Esophagus muscularis mucosa (tissue), 4 donors: ENCODE data around the gene MRGPRX2. TPM values are rescaled to one million over a fixed set of nuclear protein-coding genes. Genes with fewer than 3 reads are reported as not detected.

ENCODE experiments used
- DNase-seq: peaks from one replicate; pipeline ENCODE4 v3.0.0-alpha.2; 2017; ENCODE audit errors: extremely low spot score
- H3K27ac ChIP-seq, 4 donors: fragments of 200-600 bp; sonication (generic); replicated peaks in 1 of 4; 1 replicate in 3 of 4; 2 replicates in 1 of 4; pipeline ENCODE4 v1.5.1; 2016 to 2019; ENCODE audit warnings: mild to moderate bottlenecking in 1 of 4
- H3K27me3 ChIP-seq, 4 donors: fragments of 200-600 bp; sonication (generic); one replicate each; pipeline versions ENCODE4 v1.5.1 to v1.6.0; 2016 to 2019
- H3K36me3 ChIP-seq, 4 donors: fragments of 200-600 bp; sonication (generic); one replicate each; pipeline ENCODE4 v1.5.1; 2016 to 2019
- H3K4me1 ChIP-seq, 4 donors: fragments of 200-600 bp; sonication (generic); one replicate each; pipeline ENCODE4 v1.5.1; 2016 to 2019
- H3K4me3 ChIP-seq, 4 donors: fragments of 200-600 bp; sonication (generic); 1 replicate in 2 of 4; 2 replicates in 2 of 4; pipeline ENCODE4 v1.5.1; 2016 to 2019; ENCODE audit warnings: mild to moderate bottlenecking in 4 of 4, moderate library complexity in 1 of 4
- H3K9me3 ChIP-seq, 4 donors: fragments of 200-600 bp; sonication (generic); 1 replicate in 3 of 4; 2 replicates in 1 of 4; pipeline ENCODE4 v1.5.1; 2016 to 2019
- EP300 ChIP-seq: sonication (generic); formaldehyde crosslinking; IDR thresholded peaks from one replicate; pipeline ENCODE4 v1.6.1; 2017; ENCODE audit warnings: antibody characterized with exemption
- POLR2A ChIP-seq: fragments of 450-650 bp; IDR thresholded peaks from one replicate; pipeline ENCODE4 v1.6.1; 2017; ENCODE audit warnings: antibody characterized with exemption, moderate library complexity, mild to moderate bottlenecking, low read depth
- POLR2AphosphoS5 ChIP-seq, 2 donors: sonication (generic); formaldehyde crosslinking; IDR thresholded peaks; one replicate each; pipeline ENCODE4 v1.6.1; 2017; ENCODE audit warnings: antibody characterized with exemption in 2 of 2
- WGBS: methylation state at CpG from one replicate; pipeline ENCODE4 v1.1.5; 2018; 5-methylcytosine and 5-hydroxymethylcytosine counted together
- intact Hi-C: fragments of 100-400 bp; cut with DNase I; formaldehyde crosslinking; loops from one replicate; pipeline ENCODE4 v1.15.1; 2023
- total RNA-seq, 4 donors: library from RNA; depleted of rRNA; stranded (reverse); fragments of >200 nt; gene quantifications; one replicate each; pipeline versions ENCODE4 v1.1.0 to v1.2.1, GENCODE V29; 2016
- TF ChIP-seq, protein P1 (sequence below), 3 experiments: fragments of 200-600 bp in 2 of 3; fragments of 450-650 bp in 1 of 3; sonication (generic) in 2 of 3; IDR thresholded peaks; one replicate each; pipeline ENCODE4 v1.5.1; 2017 to 2019; ENCODE audit warnings: antibody characterized with exemption in 3 of 3, mild to moderate bottlenecking in 2 of 3, moderate library complexity in 1 of 3

MRGPRX2 gene
- total RNA-seq, 4 donors from 2014 or later = 0.23 to 0.83 (median 0.83) TPM; not detected in 1

DNA sequence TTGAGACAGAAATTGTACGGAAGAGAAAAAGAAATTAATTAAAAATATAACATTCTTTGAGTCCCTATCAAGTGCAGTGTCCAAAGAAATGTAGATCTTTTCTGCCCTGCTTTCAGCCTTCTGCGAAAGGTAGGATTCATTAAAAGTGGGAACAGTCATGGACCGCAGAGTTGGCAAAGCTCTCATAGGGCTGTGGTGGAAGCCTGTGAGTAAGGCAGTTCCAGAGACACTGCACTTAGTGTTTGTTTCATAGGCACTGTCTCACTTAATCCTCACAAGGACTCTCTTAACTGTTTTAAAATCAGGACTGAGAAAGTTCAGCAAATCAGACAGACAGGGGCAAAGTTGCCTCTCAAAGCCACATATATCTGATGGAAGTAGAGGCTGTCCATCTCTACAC lies 5.5 kb downstream of the MRGPRX2 start:
- Histone ChIP-seq H3K9me3 (peaks cover 0 to 15% (median 0%) of the 10 kb centered on the region in 4 donors), H3K4me3 (no peak overlapping the region), H3K27ac (no peak overlapping the region), H3K36me3 (no peaks in the 10 kb centered on the region), H3K4me1 (no peaks in the 10 kb centered on the region), H3K27me3 (no peaks in the 10 kb centered on the region)
- no peak for DNase-seq
- TF ChIP-seq POLR2AphosphoS5 (IDR thresholded peaks at IDR 0.05) = no peak
- TF ChIP-seq EP300 = no peak
- TF ChIP-seq POLR2A = no peak
- TF ChIP-seq, protein P1, sequence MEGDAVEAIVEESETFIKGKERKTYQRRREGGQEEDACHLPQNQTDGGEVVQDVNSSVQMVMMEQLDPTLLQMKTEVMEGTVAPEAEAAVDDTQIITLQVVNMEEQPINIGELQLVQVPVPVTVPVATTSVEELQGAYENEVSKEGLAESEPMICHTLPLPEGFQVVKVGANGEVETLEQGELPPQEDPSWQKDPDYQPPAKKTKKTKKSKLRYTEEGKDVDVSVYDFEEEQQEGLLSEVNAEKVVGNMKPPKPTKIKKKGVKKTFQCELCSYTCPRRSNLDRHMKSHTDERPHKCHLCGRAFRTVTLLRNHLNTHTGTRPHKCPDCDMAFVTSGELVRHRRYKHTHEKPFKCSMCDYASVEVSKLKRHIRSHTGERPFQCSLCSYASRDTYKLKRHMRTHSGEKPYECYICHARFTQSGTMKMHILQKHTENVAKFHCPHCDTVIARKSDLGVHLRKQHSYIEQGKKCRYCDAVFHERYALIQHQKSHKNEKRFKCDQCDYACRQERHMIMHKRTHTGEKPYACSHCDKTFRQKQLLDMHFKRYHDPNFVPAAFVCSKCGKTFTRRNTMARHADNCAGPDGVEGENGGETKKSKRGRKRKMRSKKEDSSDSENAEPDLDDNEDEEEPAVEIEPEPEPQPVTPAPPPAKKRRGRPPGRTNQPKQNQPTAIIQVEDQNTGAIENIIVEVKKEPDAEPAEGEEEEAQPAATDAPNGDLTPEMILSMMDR (IDR thresholded peaks at IDR 0.05) = no peak
- WGBS = 78% methylated on average over 3 of the region's 3 CpGs
- intact Hi-C loops = no loop called here

DNA sequence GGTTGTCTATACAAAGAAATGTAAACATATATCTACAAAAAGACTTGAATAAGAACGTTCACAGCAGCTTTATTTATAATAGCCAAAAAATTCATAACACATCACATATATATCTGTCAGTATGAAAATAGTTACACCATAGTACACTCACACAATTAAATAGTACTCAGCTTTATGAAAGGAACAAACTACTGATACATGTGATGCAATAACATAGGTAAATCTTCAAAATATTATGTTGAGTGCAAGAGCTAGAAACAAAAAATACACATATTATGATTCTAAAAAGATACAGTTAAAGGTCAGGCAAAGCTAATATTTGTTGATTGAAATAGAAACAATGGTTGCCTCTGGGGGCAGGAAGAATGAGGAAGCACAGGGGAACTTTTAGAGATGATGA lies 6.6 kb downstream of the MRGPRX2 start:
- H3K4me1 ChIP-seq = no peaks in the 10 kb centered on the region
- H3K4me3 ChIP-seq = no peak overlapping the region
- peaks cover 0 to 15% (median 0%) of the 10 kb centered on the region in 4 donors for H3K9me3 ChIP-seq
- no peaks in the 10 kb centered on the region for H3K27me3 ChIP-seq
- H3K36me3 ChIP-seq = no peaks in the 10 kb centered on the region
- intact Hi-C loops = no loop called here
- H3K27ac ChIP-seq = no peak overlapping the region
- WGBS = 34% methylated on average over 1 of the region's 1 CpG
- DNase-seq = no peak
- no peak for TF ChIP-seq POLR2A
- no peak for TF ChIP-seq EP300
- TF ChIP-seq POLR2AphosphoS5 (IDR thresholded peaks at IDR 0.05) = no peak
- TF ChIP-seq, protein P1 (IDR thresholded peaks at IDR 0.05) = no peak

DNA sequence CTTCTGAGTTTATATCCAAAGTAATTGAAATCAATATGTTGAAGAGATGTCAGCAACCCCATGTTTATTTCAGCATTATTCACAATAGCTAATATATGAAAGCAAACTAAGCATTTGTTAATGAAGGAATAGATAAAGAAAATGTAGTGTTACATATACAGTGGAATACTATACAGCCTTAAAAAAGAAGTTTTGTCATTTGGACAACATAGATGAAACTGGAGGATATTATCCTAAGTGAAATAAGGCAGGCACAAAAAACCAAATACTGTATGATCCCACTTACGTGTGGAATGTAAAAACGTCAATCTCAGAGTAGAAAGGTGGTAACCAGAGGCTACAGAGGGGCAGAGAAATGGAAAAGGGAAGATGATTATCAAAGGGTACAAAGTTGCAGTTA lies 10.2 kb downstream of the MRGPRX2 start:
- no peaks in the 10 kb centered on the region for H3K36me3 ChIP-seq
- no peak for TF ChIP-seq POLR2A
- TF ChIP-seq POLR2AphosphoS5 (IDR thresholded peaks at IDR 0.05) = no peak
- TF ChIP-seq, protein P1 (IDR thresholded peaks at IDR 0.05) = no peak
- no peak for TF ChIP-seq EP300
- WGBS = 66% methylated on average over 2 of the region's 2 CpGs

DNA sequence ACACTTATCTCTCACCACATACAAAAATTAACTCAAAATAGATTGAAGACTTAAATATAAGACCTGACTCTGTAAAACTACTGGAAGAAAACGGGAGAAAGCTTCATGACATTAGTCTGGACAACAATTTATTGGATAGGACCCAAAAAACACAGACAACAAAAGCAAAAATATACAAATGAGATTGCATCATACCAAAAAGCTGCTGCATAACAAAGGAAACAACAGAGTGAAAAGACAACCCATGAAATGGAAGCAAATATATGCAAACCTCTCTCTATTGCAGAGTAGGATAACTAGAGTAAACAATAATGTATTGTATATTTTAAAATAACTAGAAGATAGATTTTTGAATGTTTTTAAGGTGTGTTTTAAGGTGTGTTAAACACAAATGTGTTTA lies 11.2 kb downstream of the MRGPRX2 start:
- H3K4me1 ChIP-seq = no peaks in the 10 kb centered on the region
- 32% methylated on average over 1 of the region's 1 CpG for WGBS
- intact Hi-C loops = no loop called here
- DNase-seq = no peak
- TF ChIP-seq, protein P1 (IDR thresholded peaks at IDR 0.05) = no peak
- TF ChIP-seq POLR2AphosphoS5 (IDR thresholded peaks at IDR 0.05) = no peak
- no peak for TF ChIP-seq EP300
- no peak for TF ChIP-seq POLR2A
- H3K9me3 ChIP-seq = peaks cover 0 to 15% (median 3%) of the 10 kb centered on the region in 4 donors
- no peak overlapping the region for H3K27ac ChIP-seq
- no peaks in the 10 kb centered on the region for H3K27me3 ChIP-seq
- H3K36me3 ChIP-seq = no peaks in the 10 kb centered on the region
- H3K4me3 ChIP-seq = no peak overlapping the region

More for the DNA sequence above, 10.2 kb downstream of the MRGPRX2 start:
- Histone ChIP-seq H3K27ac (no peak overlapping the region), H3K9me3 (peaks cover 0 to 15% (median 0%) of the 10 kb centered on the region in 4 donors), H3K4me1 (no peaks in the 10 kb centered on the region), H3K27me3 (no peaks in the 10 kb centered on the region), H3K4me3 (no peak overlapping the region)
- intact Hi-C loops = no loop called here
- no peak for DNase-seq

DNA sequence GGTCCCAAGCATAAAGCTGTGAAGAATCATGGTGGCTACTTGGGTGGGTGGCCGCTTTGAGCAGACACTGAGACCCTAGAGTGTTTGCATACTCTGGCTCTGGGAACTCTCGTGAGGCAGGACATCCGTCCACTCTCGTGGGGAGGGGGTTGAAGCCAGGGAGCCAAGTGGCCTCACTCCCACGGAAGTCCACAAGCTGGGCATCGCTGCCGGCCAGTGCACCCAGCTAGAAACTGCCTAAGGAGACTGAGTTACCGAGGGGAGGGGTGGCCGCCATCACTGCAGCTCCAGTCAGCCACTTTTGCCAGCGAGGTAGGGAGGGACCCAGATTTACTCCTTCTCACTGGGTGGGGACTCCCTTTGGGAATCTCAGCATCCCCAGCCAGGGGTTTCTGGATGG lies 20.5 kb downstream of the MRGPRX2 start:
- no peak for TF ChIP-seq POLR2A
- no peak for TF ChIP-seq EP300
- TF ChIP-seq, protein P1 (IDR thresholded peaks at IDR 0.05) = no peak
- TF ChIP-seq POLR2AphosphoS5 (IDR thresholded peaks at IDR 0.05) = no peak
- DNase-seq = no peak

More for the DNA sequence above, 20.5 kb downstream of the MRGPRX2 start:
- intact Hi-C loops = no loop called here
- H3K4me3 ChIP-seq = no peak overlapping the region
- H3K27me3 ChIP-seq = no peaks in the 10 kb centered on the region
- 89% methylated on average over 7 of the region's 10 CpGs for WGBS
- H3K36me3 ChIP-seq = no peaks in the 10 kb centered on the region
- H3K9me3 ChIP-seq = peaks cover 0 to 26% (median 19%) of the 10 kb centered on the region in 4 donors
- H3K4me1 ChIP-seq = no peaks in the 10 kb centered on the region
- no peak overlapping the region for H3K27ac ChIP-seq
